Myocyte (in vitro differentiated cells): ENCODE results near the gene IL37. TPM values are rescaled to one million over a fixed set of nuclear protein-coding genes. Genes with fewer than 3 reads are reported as not detected.
A peak's percentile ranks its signal among the peaks of the same experiment; 100 is the strongest.
"Not testable (repeated sequence)": the region's sequence is repeated elsewhere in the genome, so short reads cannot be mapped to it uniquely, and the experiment has no call there.

Experiments used
- DNase-seq: peaks from one replicate; pipeline ENCODE4 v3.0.0-alpha.2; 2012; ENCODE audit warnings: low read depth
- total RNA-seq: library from RNA; depleted of rRNA; stranded (reverse); fragments of >200 nt; gene quantifications from 2 replicates; pipeline ENCODE4 v1.2.3, GENCODE V29; 2014

IL37 gene
- total RNA-seq, 1 donor from 2014 or later = not detected

DNA sequence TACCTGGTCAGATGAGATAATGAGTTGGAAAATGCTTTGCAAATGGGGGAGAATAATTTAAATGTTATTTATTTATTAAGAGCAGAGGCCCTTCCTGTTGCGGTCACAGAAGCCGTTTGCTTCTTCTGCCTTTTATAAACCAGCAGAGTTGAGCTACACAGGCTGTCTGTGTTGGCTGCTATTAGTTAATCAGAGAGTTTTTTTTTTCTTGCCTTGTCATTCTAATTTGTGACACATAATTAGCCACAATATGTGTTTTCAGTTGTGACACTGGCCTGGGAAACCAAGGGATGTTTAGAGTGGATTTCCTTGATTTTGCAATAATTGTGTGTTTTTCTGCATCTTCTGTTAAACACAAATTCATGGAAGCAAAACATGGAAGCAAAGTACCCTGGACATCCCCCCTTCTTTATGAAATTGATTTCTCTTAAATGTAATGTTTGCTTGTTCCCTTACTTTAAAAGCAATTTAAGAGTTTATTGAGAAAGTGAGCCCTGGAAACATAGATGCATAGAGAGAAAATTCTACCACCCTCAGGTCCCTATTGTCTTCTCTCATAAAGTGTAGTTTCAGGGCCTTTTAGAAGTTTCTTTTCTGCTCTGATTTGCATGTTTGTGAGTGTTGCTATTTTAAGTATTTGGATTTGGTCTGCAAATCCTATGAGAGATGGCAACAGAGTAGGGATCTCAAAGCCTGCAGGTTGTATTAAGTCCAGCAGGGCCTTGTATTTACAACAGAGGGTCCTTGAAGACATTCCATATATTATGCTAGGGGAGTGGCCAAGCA lies 22.8 kb upstream of the IL37 start:
- DNase-seq = no peak

DNA sequence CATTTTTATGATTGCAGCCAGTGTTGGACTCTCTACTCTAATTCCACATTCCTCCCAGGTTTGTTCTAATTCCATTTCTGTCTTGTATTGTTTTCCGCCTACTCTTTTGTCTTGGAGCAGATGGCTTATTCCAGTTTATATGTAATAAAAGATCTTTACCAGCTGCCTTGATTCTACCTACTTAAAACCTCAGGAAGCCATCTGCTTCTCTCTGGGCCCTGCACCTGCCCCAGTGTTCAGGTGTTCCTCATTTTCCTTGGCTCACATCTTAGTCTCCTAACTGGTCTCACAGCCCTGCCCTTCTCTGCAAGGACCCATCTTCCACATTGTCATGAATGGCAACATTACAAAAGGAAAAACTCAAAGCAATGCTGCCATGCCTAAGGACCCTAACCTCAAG lies 21.0 kb upstream of the IL37 start:
- no peak for DNase-seq

DNA sequence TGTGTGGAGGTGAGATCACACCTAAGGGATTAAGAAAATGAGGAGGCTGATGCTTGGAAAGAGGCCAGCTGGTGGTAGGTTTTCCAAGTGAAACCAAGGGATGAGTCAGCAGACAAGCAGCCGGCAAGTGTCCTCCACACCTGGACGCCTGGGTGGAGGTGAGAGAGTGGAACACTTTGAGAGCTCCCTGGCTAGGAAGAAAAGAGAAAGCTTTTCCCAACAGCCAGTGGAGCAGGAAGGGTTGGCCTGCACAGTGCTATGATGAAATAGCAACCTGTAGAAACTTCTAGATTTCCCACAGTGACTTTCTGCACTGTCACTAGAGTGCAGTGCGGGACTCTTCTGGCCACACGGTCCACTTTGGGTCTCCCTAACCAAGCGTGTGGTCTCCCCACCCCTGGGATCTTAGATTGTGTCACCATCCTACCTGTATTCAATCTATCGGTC lies 19.6 kb upstream of the IL37 start:
- no peak for DNase-seq

DNA sequence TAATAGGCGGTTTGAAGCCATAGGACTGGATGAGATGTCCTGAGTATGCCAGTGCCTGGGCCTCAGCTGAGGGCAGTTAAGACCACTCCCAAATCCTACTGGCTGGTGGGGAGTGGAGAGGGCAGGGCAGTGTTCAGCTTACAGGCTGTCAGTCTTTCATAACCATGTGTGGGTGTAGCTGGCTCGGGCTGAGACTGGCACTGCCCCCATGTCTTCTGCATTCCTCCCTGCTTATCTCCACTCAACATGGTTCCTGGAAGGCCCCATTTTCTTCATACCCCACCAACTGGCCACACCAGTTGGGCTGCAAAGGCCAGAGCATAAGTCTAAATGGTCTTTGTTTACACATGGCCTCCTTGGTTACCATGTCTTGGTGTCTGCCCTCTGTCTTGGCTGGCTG lies 17.2 kb upstream of the IL37 start:
- DNase-seq = no peak

DNA sequence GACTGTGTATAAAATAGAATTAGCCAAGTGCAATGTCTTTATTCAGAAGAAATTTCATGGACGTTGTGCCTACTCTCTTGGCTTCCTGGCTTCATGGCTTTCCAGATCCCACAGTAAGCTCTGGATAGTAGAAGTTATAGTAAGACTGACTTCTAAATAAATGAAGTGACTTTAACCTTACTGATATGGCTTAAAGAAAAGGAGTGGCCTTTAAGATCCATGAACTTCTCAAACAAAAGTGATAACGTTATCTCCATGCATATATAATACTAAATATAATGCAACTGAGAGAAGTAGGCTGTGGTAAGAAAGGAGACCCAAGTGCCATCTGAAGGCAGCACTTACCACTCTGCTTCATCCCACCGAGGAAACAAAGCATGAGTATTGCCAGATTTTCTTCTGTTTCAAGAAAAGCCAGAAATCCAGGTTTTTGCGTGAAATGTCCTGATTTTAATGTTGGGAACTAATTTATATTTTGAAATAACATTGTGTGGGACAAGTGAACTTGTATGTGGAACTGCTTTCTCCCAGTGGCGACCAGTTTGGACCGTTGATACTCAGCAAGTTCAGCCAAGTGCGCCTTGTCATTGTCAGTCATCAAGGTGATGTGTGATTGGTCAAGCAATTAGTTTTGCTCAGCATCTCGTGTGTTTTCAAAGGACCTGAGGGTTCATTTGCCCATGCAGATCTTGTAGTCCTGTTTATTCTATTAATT lies 13.9 kb upstream of the IL37 start:
- DNase-seq = no peak

DNA sequence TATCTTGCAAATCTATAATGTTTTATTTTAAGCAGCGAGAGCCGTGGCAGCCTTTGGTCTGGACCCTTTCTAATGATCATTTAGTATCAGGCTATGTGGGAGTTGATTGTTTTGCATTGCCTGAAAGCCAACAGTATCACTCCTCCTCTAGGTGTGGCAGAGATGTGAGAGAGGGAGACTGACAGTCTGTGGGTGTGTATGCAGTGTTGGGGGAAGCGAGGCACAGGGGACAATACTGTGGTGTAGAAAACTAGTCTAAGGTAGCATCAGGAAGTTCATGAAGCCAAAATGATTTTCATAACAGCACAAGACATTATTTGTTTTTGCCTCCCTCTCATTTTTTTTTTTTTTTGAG lies 13.4 kb upstream of the IL37 start:
- no peak for DNase-seq

DNA sequence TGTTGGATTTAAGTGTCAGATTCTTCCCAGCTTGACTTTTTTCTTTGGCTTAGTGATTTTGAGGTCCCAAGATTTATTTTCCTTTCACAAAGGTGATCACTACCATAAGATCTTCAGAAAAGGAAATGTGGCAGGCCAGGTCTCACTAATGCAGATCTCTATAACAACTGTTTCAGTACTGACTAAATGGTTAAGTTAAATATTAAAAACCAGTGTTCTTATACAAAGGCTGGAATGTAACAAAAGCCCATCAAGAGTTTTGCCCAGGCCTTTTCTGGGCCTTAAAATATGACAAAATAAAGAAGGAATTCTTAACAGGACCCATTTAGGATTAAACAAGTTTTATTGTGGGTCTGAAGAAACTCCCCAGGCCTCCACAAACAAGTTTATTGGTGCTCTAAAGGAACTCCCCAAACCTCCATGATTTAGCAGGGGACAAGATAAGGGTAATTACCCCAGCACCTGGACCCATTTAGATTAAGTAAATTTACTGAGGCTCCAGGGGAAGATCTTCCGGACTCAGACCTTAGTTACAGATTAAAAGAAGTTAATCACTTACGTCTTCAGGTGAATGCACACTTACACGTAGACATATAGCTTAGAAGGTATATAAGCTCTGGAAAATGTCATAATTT lies 9.4 kb upstream of the IL37 start:
- not testable (repeated sequence) for DNase-seq

DNA sequence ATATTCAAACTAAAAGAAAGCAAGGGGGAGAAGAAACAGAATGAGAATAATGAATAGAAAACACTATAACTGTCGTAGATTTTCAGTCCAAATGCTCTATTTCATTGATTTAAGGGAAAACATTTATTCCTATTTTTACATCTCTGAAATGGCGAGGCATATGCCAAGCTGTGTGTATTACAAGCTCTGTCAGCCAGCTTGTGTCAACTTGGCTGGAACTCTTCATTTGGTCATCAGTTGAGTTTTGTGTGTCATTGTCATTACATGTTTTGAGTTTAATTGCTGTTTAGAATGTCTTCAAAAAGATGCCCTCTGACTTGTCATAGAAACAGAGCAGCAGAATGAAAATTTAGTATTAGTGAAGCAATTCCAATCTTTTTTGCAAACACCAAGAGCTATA lies 8.1 kb upstream of the IL37 start:
- no peak for DNase-seq

DNA sequence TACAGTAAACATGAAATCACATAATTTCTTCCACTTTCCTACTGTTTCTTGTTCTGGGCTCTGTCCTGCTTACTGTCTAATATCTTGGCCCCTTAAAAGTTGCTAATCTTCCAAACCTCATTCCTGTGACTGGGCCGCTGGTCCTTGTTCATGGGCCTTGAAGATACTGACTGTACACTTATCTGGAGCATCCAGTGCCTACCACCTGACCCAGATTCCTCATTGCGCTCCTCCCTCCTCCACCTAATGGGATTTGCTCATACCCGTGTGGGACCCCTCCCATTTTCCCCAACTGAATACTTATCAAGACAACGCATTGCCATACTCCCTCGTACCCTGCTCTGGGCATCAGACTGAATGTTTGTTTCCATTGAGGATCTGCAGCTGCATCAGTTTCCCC lies 6.1 kb upstream of the IL37 start:
- no peak for DNase-seq

DNA sequence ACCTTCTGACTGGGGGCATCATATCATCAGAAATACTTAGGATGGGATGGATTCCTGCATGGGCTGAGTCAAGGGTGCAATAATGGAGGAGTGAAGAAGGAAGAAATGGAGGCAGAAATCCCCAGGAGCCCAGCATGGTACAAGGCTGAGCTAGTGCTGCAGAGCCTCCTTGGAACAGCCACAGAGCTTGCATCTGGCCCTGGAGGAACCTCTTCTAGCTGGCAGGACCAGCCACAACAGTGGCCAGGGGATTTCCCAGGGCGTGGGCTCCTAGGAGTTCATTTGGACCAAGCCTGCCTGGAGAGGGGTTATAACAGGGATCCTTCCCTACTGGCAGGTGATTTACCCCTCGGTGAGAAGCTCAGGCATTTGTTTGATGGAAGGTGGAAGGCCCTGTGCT lies 4.7 kb upstream of the IL37 start:
- no peak for DNase-seq

DNA sequence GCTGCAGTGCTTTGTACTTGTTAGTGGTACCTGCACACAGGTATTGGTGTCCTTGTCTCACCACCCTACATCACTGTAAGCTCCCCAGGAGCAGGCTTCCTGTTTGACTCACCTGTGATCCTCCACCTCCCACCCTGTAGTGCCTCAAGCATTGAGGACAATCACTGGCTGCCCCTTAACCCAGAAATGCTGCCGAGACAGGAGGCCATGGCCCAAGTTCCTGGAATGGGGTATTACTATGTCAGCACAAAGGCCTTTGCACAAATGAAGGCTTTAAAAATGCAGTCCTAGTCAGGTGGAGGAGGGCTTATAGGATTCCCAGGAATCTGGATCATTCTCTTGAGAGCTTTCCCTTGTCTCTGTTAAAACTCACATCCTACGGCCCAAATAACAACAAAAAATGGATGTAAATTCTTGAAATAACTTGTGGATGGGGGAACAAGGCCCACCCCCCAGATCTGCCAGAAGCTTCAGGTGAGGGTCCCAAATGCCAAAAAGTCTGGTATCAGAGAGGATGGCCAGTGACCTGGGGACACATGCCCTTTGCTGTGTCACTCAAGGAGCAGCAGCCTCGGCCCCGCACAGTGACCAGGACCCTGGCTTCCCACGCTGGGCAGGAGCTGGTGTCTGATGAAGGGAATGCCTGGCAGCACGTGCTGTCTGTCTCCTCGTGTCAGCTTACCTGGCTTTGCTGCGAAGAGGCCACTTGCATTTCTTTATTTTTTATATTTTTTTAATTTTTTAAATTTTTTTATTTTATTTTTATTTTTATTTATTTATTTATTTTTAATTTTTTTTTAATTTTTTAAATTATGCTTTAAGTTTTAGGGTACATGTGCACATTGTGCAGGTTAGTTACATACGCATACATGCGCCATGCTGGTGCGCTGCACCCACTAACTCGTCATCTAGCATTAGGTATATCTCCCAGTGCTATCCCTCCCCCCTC lies 3.7 kb upstream of the IL37 start:
- no peak for DNase-seq

DNA sequence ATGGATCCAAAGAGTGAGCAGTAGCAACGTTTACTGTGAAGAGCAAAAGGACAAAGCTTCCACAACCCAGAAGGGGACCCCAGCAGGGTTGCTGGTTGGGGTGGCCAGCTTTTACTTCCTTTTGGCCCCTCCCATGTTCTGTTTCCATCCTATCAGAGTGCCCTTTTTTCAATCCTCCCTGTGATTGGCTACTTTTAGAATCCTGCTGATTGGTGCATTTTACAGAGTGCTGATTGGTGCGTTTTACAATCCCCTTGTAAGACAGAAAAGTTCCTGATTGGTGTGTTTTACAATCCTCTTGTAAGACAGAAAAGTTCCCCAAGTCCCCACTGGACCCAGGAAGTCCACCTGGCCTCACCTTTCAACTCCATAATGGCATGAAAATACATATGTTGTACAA lies 2.4 kb upstream of the IL37 start:
- DNase-seq = not testable (repeated sequence)

DNA sequence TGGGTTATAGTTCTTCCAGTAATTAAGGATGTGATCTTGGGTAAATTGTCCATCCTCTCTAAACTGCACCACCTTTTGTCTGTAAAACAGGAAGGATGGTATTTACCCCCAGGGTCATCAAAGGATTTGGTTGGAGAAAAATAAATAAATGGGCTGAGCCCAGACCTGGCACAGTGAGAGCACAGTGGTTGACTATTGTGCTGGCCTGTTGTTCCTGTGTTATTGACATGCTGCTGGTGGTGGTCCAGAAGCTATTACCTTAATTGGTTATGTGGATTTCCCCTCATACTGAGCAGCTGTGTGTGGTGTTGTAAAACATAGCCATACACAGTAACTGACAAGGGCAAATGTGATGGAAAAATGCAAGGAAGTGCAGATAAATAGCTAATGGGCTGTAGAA lies 746 bp upstream of the IL37 start:
- peak; percentile 45 for DNase-seq

DNA sequence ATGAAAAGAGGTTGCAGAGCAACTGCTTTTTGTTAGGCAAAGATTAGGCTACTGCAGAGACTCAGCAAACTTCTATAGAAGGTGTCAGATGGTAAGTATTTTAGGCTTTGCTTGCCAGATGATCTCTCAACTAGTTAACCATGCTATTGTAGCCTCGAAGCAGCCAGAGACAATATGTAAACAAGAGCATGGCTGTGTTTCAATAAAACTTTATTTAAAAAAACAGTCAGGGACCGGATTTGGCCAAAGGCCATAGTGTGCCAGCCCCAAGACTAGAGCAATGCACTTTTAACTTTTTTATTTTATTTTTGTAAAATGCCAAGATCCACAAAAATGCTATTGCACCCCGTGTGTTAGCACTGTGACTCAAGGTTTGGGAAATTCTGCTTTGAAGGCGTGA lies 1.4 kb downstream of the IL37 start:
- DNase-seq = no peak

DNA sequence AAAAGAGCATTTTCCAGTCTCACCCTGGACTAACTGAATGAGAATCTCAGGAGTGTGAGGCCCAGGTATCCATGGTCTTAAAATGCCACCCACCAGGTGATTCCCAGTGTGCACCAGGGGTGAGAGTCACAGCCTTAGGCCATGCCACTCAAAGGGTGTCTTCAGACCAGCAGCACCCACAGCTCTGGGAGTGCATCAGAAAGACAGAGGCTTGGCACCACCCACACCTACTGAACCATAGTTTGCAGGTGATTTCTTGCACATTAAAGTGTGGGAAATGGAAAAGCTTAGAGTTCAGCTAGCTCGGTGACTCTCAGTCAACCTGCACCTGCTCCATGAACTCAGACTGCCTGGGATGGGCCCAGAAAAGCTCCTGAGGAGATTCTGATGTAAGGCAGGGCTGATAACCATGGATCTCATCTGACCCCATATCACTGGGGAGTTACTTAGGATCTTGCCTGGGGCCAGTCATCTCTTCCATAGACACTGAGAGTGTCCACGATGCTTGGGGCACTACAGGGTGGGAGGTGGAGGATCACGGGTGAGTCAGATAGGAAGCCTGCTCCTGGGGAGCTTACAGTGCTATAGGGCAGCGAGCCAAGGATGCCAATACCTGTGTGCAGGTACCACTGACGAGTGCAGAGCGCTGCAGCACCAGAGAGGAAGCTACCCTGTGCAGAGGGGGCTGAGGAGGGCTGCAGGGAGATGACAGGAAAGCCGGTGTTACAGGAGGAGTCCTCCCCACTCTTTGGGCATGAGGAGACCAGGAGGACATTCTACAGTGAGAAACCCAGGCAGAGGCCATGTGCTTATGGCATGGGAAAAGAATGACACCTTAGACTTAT lies 4.6 kb downstream of the IL37 start:
- no peak for DNase-seq

DNA sequence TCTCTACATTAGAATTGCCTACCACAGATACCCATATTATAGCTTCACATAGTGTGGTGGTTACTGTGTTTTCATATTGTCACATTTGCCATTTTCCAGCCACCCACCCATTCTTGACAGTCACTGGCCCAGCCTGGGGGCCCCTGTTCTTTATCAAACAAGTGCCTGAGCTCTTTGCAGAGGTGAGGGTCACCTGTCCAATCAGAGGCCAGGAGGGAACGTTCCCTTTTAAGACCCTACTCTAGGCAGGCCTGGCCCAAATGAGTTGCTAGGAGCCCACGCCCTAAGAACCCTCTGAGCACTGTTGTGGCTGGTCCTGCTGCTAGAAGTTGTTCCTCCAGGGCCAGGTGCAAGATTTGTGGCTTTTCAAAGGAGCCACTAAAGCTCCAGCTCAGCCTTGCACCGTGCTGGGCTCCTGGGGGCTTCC lies 5.2 kb downstream of the IL37 start:
- no peak for DNase-seq

DNA sequence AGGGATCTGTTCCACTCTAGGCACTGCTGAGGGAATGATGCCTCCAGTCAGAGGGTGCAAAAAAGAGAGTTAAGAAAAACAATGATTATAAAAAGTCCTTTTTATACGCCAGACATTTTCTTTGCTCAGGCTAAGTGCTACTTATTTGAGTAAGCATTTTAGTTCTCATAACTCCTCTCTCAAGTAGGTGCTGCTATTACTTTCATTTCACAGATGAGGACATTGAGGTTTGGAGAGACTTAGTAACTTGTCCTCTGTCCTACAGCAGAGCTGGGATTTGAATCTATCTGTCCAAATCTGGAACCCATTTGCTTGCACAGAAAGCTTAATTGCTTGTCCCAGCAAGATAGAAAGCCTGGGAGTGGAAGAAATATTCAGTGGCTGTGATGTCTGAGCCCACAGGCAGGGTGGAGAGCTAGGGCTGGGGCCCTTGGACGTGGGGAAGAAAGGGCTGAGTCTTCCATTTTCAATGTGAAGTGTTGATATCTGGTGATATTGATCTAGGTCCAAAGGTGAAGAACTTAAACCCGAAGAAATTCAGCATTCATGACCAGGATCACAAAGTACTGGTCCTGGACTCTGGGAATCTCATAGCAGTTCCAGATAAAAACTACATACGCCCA lies 5.8 kb downstream of the IL37 start:
- no peak for DNase-seq

DNA sequence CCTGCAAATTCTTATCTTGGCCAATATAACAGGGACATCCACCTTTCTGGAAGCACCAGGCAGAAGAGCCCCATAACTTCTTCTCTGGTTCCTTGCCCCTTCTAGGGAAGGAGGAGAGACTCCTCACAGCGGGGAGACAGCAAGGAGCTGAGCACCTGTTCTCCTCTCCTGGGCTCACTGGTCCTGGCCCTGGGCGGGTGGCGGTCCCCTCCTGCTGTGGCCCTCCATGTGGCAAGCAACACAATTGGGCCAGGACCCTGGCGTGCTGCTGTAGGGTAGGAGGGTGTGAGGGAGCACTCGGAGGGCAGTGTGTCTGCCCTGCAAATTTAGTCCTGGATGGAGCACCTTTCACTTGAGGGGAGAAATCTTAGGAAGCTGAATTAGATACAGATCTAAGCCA lies 6.9 kb downstream of the IL37 start:
- DNase-seq = no peak

DNA sequence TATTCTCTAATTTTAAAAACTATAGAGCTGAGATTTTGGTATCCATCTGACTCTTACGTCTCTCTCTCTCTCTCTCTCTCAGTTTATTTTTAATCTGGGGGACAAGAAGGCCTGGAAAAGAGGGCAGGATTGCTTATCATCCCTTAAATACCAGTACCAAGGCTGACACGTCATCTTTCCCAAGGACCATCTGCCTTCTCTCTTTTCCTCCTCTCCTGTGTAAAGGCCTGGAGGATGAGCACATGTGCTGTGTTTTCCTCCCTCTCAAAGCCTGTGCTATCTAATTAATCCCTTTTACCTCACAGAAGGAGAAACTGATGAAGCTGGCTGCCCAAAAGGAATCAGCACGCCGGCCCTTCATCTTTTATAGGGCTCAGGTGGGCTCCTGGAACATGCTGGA lies 7.3 kb downstream of the IL37 start:
- DNase-seq = no peak

DNA sequence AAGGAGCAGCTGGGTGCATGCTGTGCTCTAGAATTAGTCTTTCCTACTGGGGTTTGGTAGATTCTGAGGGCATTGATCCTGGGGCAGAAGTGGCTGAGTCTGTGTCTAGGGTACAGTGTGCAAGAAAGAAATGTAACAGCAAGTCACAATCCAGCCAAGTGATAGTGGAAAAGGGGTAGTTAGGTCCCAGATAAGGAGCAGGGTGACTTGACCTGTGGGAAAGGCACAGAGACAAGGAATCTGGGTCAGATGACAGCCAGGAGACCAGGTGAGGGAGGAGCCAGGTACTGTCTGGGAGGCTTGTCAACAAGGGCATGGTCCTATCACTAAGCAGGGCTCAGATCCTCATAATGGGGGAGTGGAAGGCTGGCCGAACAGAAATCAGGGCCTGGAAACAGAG lies 8.1 kb downstream of the IL37 start:
- no peak for DNase-seq
